ENCODE measurements around the gene FBXW12. TPM values are rescaled to one million over a fixed set of nuclear protein-coding genes. Genes with fewer than 3 reads are reported as not detected.

FBXW12 gene
- total and polyA plus RNA-seq, 2 of the 8 experiments (the other 6 are each of a cell fraction or from before 2014, with no cell fraction given), result 0.35 to 0.85 TPM

GRCh38 chr3:48402907-48403306, 30.9 kb downstream of the FBXW12 start (continued):
- no peak for TF ChIP-seq CTCF (IDR thresholded peaks at IDR 0.05; ENCODE audit: control extremely low read depth in 1 of 3, insufficient read depth in 1 of 3, low read depth in 1 of 3, low read length in 3 of 3)
- no peak for TF ChIP-seq SIX5 (IDR thresholded peaks at IDR 0.05; ENCODE audit: low read depth, low read length)
- no peak for TF ChIP-seq CBX8 (IDR thresholded peaks at IDR 0.05; ENCODE audit: borderline replicate concordance, low read depth, low read length)
- TF ChIP-seq RAD21 (IDR thresholded peaks at IDR 0.05 in 1 of 2, conservative IDR thresholded peaks at IDR 0.05 in 1 of 2; ENCODE audit: low read depth in 2 of 2, low read length in 2 of 2), result no peak
- no peak for TF ChIP-seq SP4 (IDR thresholded peaks at IDR 0.05; ENCODE audit: low read length)
- no peak for TF ChIP-seq E2F6 (IDR thresholded peaks at IDR 0.05)
- no peak for TF ChIP-seq CEBPB (IDR thresholded peaks at IDR 0.05; ENCODE audit: low read depth, low read length)
- TF ChIP-seq HDAC6 (IDR thresholded peaks at IDR 0.05; ENCODE audit: low read depth, low read length), result no peak

All from H1 (cell line).